HG03039 (cell line): ENCODE data around the gene AZIN2.
"Not testable (repeated sequence)": the region's sequence is repeated elsewhere in the genome, so short reads cannot be mapped to it uniquely, and the experiment has no call there.

Experiments
- ATAC-seq: cut with Tn5 transposase; IDR thresholded peaks from one replicate; pipeline ENCODE4 v1.9.1; 2021; ENCODE audit warnings: mild to moderate bottlenecking, moderate library complexity; ENCODE audit not compliant: unreplicated experiment

The AZIN2 gene

DNA sequence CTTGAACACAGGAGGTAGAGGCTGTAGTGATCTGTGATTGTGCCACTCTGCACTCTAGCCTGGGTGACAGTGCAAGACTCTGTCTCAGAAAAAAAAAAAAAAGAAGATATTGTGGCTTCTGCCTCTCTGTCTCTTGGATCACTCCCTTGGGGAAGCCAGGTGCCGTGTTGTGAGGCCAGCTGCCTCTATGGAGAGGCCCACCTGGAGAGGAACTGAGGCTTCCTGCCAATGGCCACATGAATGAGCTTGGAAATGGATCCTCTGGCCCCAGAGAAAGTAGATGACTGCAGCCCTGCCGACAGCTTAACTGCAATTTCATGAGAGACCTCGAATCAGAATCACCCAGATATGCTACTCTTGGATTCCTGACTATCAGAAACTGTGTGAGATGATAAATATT lies 24.5 kb upstream of the AZIN2 start:
- ATAC-seq = no peak

DNA sequence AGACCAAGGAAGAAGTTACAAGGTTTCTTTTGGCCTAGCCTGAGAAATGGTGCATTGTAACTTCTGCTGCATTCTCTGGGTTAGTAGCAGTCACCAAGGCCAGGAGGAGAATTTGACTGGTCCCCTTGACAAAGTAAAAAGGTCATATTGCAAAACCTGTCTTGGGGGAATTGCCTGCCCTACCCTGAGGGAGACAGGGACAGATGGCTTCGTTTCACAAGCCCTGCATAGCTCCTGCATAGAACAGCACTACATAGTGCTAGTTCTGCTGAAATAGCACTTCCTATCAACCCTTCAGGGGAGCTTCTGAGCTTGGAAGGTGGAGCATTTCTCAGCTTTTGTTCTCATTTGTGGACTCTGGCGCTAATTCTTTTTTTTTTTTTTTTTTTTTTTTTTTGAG lies 23.9 kb upstream of the AZIN2 start:
- no peak for ATAC-seq

DNA sequence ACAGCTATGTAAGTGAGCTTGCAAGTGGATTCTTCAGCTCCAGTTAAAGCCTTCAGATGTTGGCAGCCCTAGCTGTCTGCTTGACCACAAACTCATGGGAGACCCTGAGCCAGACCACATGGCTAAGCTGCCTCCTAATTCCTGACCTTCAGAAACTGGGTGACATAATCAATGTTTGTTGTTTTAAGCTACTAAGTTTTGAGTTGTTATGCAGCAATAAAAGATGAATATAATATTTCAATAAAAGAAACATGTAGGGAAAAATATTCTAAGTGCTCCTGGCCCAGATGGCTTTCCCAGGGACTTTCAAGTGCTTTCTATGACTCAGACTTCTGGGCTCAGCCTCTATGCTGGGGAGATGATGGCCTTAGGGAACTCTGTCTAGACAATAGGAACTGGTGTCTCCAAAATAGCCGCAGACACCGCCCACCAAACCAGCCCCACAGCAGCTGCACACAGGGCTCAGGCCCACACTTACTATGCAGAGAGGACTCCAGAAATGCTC lies 20.3 kb upstream of the AZIN2 start:
- no peak for ATAC-seq

DNA sequence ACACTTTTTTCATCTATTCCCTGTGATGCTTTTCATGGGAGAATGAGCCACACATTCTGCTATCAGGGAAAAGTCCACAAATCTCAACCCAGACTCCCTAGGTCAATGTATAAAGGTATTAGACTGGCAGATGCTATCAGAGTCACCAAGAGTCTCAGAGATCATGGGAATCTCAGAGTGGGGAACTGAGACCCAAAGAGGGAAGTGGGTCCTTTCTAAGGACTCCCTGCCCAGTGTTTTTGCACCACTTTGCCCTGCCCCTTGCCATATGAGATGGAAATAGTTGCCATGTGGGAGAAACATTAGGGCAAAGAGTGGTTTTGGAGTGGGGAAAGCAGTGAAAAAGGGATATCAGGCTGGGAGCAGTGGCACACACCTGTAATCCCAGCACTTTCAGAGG lies 19.1 kb upstream of the AZIN2 start:
- no peak for ATAC-seq

- not testable (repeated sequence) for ATAC-seq
These were observed 16.7 kb upstream of the AZIN2 start for GRCh38 chr1:33064284-33064683.

- no peak for ATAC-seq
These were observed 15.7 kb upstream of the AZIN2 start for GRCh38 chr1:33065301-33065700.

DNA sequence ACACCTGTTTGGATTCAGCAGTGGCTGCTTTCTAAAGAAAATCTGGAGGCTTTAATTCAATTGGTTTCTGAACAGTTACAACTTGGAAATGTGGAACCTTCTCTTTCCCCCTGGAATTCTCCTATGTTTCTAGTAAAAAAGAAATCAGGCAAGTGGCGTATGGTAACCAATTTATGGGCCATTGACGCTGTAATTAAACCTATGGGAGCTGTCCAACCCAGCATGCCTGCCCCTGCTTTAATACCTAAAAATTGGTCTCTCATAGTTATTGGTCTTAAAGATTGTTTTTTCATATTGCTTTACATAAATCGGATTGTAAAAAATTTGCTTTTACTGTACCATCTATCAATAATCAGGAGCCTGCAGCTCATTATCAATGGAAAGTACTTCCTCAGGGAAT lies 14.5 kb upstream of the AZIN2 start:
- ATAC-seq = not testable (repeated sequence)

DNA sequence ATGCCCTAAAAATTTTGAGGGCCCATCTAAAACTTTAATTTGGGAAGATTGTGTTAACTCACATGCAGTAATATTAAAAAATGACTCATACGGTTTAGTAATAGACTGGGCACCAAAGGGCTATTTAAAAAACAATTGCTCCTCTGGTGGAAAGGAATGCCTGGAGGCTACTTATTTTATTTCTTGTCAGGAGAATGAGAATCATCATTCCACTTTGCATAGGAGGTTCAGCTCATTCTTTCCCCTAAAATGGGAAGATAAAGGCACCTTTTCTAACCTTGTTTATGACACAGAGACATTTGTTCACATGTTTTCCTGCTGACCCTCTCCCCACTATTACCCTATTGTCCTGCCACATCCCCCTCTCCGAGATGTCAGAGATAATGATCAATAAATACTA lies 12.8 kb upstream of the AZIN2 start:
- not testable (repeated sequence) for ATAC-seq

GRCh38 chr1:33070628-33071027 lies 10.3 kb upstream of the AZIN2 start:
- ATAC-seq = no peak

- ATAC-seq = no peak
These were observed 8.2 kb upstream of the AZIN2 start for GRCh38 chr1:33072707-33073106.

- no peak for ATAC-seq
These were observed 6.6 kb upstream of the AZIN2 start for GRCh38 chr1:33074193-33074945.

DNA sequence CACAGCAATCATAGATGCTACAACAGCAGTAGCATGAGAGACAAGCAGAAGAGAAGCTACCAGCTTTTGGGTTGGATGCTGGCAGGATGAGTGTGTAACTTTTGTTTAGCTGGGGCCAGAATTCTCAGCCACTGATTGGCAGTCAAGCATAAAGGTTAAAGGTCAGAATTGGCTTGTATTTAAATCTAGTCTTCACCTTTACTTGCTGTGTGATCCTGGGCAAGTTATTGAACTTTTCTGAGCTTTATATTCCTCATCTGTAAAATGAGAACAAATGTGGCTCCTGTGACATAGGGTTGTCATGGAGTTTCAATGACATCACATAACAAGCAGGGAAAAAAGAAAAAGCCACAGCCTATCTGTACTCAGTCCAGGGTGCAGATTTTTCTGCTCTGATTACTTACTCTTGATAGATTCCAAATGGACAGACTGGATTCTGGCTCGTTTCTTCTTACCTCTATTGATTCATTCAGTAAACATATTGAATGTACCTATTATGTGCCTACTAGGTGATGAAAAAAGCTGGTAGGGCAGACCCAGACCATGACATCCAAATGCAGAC lies 2.8 kb upstream of the AZIN2 start:
- ATAC-seq = no peak

GRCh38 chr1:33080373-33080772 lies 580 bp upstream of the AZIN2 start:
- no peak for ATAC-seq

GRCh38 chr1:33081554-33082305 lies 777 bp downstream of the AZIN2 start:
- no peak for ATAC-seq

GRCh38 chr1:33082575-33083108 lies 1.7 kb downstream of the AZIN2 start:
- no peak for ATAC-seq

DNA sequence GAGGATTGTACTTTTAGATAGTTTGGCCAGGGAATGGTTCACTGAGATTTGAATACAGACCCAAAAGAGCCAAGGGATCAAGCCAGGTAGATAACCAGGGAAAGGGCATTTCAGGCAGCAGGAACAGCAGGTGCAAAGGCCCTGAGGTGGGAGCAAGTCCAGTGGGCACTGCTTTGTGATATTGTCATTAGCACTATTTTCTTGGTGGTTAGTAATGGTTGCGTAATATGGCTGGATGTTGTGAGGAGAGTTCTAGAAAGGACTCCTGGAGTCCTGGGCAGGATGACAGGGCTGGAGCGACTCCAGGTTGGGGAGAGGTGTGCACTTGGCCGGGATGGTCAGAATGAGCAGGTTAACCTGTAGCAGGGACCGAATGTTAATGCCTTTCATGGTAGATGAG lies 4.4 kb downstream of the AZIN2 start:
- ATAC-seq = no peak

DNA sequence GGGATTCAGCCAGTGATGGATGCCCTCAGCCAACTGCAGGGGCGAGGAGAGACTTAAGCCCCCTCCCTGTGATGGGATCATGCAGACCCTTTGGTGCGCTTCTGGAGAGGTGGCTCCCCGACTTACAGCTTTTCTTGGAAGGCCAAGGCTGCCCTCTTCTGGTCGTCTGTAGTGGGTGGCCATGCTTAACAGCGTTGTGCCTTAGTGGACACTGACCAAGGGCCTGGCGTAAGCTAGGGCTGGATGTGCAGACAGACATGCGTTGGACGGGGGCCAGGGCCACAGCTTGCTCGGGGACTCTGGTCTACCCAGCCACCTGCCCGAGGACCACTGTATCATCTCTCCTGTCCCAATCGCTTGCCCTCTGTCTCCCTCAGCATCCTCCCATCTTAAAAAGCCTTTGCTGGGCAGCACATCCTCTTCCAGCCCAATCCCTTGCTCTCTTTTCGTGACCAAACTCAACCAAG lies 5.5 kb downstream of the AZIN2 start:
- no peak for ATAC-seq

- ATAC-seq = no peak
These were observed 6.7 kb downstream of the AZIN2 start for GRCh38 chr1:33087677-33088076.

DNA sequence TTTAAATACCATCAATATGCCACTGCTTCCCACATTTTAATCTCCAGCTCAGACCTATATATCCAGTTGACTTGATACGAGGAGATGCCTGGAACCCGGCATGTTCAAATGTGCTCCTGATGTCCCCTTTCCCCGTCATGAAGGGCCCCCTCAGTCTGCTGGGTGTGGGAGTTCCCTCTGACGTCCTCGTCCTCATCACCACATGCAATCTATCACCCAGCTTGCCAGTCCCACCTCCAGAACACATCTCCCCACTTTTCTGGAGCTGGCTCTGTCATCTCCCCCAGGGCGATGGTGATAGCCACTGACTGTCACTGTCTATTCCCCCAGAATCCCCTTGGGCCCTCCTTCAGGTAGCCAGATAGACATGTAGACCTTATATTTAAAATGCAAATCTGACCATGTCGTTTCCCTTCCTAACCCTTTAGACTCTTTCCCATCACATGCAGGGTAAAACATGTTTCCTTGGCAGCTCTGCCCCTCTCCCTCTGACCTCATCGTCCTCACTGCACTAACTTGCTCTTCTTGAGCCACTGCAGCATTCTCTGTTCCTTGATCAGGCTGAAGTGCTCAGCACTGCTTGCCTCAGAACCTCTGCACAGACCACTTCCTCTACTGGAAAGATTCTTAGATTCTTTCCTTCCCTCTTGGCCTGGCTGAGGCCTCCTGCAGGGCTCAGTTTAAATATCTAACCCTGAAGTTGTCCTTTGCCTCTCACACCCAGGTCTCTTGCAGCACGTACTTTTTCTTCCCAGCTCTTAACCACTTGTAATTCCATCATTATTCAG lies 7.4 kb downstream of the AZIN2 start:
- ATAC-seq = no peak

DNA sequence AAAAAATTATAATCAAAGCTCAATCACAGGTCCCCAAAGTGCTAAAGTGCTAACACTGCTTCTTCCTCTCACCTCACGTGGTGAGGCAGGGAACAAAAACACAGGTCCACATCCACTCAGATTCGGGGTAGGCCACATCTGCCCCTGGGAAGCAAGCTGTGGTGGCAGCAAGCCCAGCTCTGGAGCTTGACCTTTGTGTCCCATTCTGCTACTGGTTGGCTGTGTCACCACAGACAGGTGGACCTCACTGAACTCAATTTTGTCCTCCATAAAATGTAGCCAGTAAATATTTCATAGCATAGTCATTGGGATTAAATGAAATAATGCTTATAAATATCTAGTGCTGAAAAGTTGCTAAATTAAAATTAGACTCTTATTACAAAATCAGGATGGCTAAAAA lies 8.5 kb downstream of the AZIN2 start:
- no peak for ATAC-seq

GRCh38 chr1:33092438-33092837 lies 11.5 kb downstream of the AZIN2 start:
- no peak for ATAC-seq
